Astrocyte (in vitro differentiated cells and primary cell): Measurements from ENCODE around the gene TMEM9.

Experiments
- CTCF ChIP-seq: IDR thresholded peaks from 2 replicates; pipeline ENCODE4 v1.5.1; 2011; ENCODE audit warnings: low read depth, mild to moderate bottlenecking, inconsistent platforms, low read length, moderate library complexity; ENCODE audit not compliant: insufficient read depth
- EZH2 ChIP-seq: IDR thresholded peaks from 2 replicates; pipeline ENCODE4 v1.6.1; 2012; ENCODE audit warnings: mild to moderate bottlenecking, low read length, inconsistent platforms; ENCODE audit not compliant: insufficient read depth

GRCh38 chr1:201111672-201112071, 42.6 kb downstream of the TMEM9 start:
- TF ChIP-seq CTCF (no peak), EZH2 (no peak)
